Calu3 (cell line): Measurements from ENCODE around the gene BCL2L15. TPM values are rescaled to one million over a fixed set of nuclear protein-coding genes. Genes with fewer than 3 reads are reported as not detected.

Experiments
- BruUV-seq: library from RNA; stranded (reverse); fragments of 400-500 nt; replicated peaks from 2 replicates; lab custom pipeline; 2021; lab: Mats Ljungman, UMichigan
- CTCF ChIA-PET: fragments of 300-600 bp; sonication (Branson Sonifier 250); formaldehyde crosslinking; loops from one replicate; lab custom pipeline; 2022; ENCODE audit warnings: antibody characterized with exemption; lab: Charles Lee
- DNase-seq: peaks from one replicate; pipeline ENCODE4 v3.0.0; 2022
- H3K27ac Mint-ChIP-seq: one replicate; pipeline ENCODE4 v1.8.0; 2022; ENCODE audit warnings: mixed read lengths; ENCODE audit not compliant: unreplicated experiment
- H3K27me3 Mint-ChIP-seq: one replicate; pipeline ENCODE4 v1.8.0; 2022; ENCODE audit warnings: mixed read lengths; ENCODE audit not compliant: unreplicated experiment
- H3K36me3 Mint-ChIP-seq: one replicate; pipeline ENCODE4 v1.8.0; 2022; ENCODE audit warnings: mild to moderate bottlenecking, moderate library complexity, mixed read lengths; ENCODE audit not compliant: insufficient read depth, unreplicated experiment
- H3K4me1 Mint-ChIP-seq: one replicate; pipeline ENCODE4 v1.8.0; 2022; ENCODE audit warnings: mild to moderate bottlenecking, low read depth, mixed read lengths; ENCODE audit not compliant: unreplicated experiment
- H3K4me3 Mint-ChIP-seq: one replicate; pipeline ENCODE4 v1.8.0; 2022; ENCODE audit warnings: mild to moderate bottlenecking, low read depth, moderate library complexity, mixed read lengths; ENCODE audit not compliant: unreplicated experiment
- H3K9me3 Mint-ChIP-seq: one replicate; pipeline ENCODE4 v1.8.0; 2022; ENCODE audit warnings: low read depth, mixed read lengths; ENCODE audit not compliant: unreplicated experiment
- CTCF ChIP-seq: fragments of 200-600 bp; IDR thresholded peaks from one replicate; pipeline ENCODE4 v1.8.0; 2022; ENCODE audit warnings: antibody characterized with exemption; ENCODE audit not compliant: unreplicated experiment
- intact Hi-C: fragments of 100-400 bp; cut with micrococcal nuclease; formaldehyde crosslinking; loops from one replicate; pipeline ENCODE4 v1.10.0; 2022; ENCODE audit not compliant: unreplicated experiment
- total RNA-seq: library from RNA; stranded (reverse); gene quantifications from 2 replicates; pipeline ENCODE4 v1.2.3, GENCODE V29; 2022

Gene BCL2L15
- total RNA-seq, 1 experiment from 2014 or later: 16.8 TPM

GRCh38 chr1:113834716-113835115 lies 52.7 kb downstream of the BCL2L15 start:
- no peak for TF ChIP-seq CTCF
- DNase-seq: no peak
- intact Hi-C loops: loop anchor here (1.0 to 5.0 kb wide), 3 partner anchors 53 to 95 kb away; partner anchors contain the start of genes BCL2L15, DCLRE1B and HIPK1
- Mint-ChIP-seq H3K9me3 (no peaks in the 10 kb centered on the region), H3K27ac (no peak overlapping the region), H3K27me3 (no peaks in the 10 kb centered on the region), H3K4me1 (no peaks in the 10 kb centered on the region), H3K4me3 (no peak overlapping the region), H3K36me3 (no peaks in the 10 kb centered on the region)
- no TSS peak for BruUV-seq
- CTCF ChIA-PET: interaction anchor here (0.6 kb wide), 1 partner anchor 25 kb away, joined by 7 read pairs; no protein-coding TSS in a partner anchor

Other genes with a start within 250 kb of the BCL2L15 start
- 12.1 and 14.9 TPM in 2 replicates for gene PHTF1, start 128.1 kb downstream of the BCL2L15 start, total RNA-seq
- gene RSBN1, start 75.1 kb downstream of the BCL2L15 start, total RNA-seq: 9.6 and 9.9 TPM in 2 replicates
- 0.24 and 0.38 TPM in 2 replicates for gene PTPN22, start 15.9 kb downstream of the BCL2L15 start, total RNA-seq
- gene AP4B1, start 17.2 kb upstream of the BCL2L15 start, total RNA-seq: 18.3 and 21.0 TPM in 2 replicates
- gene DCLRE1B, start 17.7 kb upstream of the BCL2L15 start, total RNA-seq: 6.9 and 7.5 TPM in 2 replicates
- 42.7 and 43.2 TPM in 2 replicates for gene HIPK1, start 41.7 kb upstream of the BCL2L15 start, total RNA-seq
- gene OLFML3, start 91.9 kb upstream of the BCL2L15 start, total RNA-seq: 0.24 TPM in 1 of 2 replicates, not detected in the other